ENCODE results near the gene BPIFB3. TPM values are rescaled to one million over a fixed set of nuclear protein-coding genes. Genes with fewer than 3 reads are reported as not detected.

The BPIFB3 gene
- total and polyA plus RNA-seq, 2 of the 13 experiments (the other 11 are each of a cell fraction or from before 2014, with no cell fraction given), result 0.09 TPM; not detected in 1

DNA sequence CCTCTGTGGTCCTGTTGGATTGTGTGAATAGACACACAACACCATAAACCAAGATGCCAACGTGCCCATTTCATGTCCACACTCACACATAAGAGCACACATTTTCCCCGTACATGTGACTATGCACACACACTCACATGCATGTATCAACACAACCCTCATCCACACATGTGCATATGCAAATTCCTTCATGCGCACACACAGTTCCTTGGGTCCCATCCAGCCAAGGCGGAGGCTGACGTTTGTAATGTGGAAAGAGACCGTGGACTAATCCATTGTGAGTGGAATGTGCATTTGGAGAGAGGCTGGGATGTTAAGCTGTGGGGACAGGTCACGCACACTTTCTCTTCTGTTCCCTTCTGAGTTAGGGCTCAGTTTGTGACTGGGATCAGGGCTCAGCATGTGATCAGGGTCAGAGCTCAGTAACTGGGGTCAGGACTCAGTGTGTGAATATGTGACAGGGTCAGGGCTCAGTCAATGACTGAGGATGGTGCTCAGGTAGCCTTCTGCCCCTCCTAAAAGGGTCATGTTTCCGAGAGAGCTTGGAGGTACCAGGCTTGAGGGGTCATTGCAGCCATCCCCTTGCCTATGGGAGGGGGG, 46.8 kb upstream of the BPIFB3 start (continued):
- TF ChIP-seq ZIK1 (CRISPR knock-in tag; IDR thresholded peaks at IDR 0.05; ENCODE audit: borderline replicate concordance, low read depth) (no peak), POLR2G (IDR thresholded peaks at IDR 0.05; ENCODE audit: low read depth, low read length) (no peak), HBP1 (CRISPR knock-in tag; IDR thresholded peaks at IDR 0.05; ENCODE audit: low read depth) (peak; percentile 26), PRMT3 (CRISPR knock-in tag; IDR thresholded peaks at IDR 0.05; ENCODE audit: borderline replicate concordance, low read depth) (no peak), DRAP1 (CRISPR knock-in tag; IDR thresholded peaks at IDR 0.05) (no peak), SIN3A (IDR thresholded peaks at IDR 0.05; ENCODE audit: borderline replicate concordance, low read depth, low read length) (no peak), RBM22 (optimal IDR thresholded peaks at IDR 0.05; ENCODE audit: low read length) (no peak), ZNF652 (CRISPR knock-in tag; IDR thresholded peaks at IDR 0.05; ENCODE audit: borderline replicate concordance, low read depth) (0 out of 2 replicates have a peak, but pooled peaks have one; percentile 34), BCL6 (CRISPR knock-in tag; IDR thresholded peaks at IDR 0.05) (0 out of 2 replicates have a peak, but pooled peaks have one; percentile 10)
- TF ChIP-seq, protein P1, sequence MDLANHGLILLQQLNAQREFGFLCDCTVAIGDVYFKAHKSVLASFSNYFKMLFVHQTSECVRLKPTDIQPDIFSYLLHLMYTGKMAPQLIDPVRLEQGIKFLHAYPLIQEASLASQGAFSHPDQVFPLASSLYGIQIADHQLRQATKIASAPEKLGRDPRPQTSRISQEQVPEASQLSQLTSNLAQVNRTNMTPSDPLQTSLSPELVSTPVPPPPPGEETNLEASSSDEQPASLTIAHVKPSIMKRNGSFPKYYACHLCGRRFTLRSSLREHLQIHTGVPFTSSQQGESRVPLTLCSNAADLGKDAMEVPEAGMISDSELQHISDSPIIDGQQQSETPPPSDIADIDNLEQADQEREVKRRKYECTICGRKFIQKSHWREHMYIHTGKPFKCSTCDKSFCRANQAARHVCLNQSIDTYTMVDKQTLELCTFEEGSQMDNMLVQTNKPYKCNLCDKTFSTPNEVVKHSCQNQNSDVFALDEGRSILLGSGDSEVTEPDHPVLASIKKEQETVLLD (CRISPR knock-in tag; IDR thresholded peaks at IDR 0.05; ENCODE audit: low read depth), result 0 out of 2 replicates have a peak, but pooled peaks have one; percentile 6
- TF ChIP-seq, protein P2, sequence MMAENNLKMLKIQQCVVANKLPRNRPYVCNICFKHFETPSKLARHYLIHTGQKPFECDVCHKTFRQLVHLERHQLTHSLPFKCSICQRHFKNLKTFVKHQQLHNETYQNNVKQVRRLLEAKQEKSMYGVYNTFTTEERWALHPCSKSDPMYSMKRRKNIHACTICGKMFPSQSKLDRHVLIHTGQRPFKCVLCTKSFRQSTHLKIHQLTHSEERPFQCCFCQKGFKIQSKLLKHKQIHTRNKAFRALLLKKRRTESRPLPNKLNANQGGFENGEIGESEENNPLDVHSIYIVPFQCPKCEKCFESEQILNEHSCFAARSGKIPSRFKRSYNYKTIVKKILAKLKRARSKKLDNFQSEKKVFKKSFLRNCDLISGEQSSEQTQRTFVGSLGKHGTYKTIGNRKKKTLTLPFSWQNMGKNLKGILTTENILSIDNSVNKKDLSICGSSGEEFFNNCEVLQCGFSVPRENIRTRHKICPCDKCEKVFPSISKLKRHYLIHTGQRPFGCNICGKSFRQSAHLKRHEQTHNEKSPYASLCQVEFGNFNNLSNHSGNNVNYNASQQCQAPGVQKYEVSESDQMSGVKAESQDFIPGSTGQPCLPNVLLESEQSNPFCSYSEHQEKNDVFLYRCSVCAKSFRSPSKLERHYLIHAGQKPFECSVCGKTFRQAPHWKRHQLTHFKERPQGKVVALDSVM (CRISPR knock-in tag; IDR thresholded peaks at IDR 0.05), result no peak
- TF ChIP-seq, protein P3, sequence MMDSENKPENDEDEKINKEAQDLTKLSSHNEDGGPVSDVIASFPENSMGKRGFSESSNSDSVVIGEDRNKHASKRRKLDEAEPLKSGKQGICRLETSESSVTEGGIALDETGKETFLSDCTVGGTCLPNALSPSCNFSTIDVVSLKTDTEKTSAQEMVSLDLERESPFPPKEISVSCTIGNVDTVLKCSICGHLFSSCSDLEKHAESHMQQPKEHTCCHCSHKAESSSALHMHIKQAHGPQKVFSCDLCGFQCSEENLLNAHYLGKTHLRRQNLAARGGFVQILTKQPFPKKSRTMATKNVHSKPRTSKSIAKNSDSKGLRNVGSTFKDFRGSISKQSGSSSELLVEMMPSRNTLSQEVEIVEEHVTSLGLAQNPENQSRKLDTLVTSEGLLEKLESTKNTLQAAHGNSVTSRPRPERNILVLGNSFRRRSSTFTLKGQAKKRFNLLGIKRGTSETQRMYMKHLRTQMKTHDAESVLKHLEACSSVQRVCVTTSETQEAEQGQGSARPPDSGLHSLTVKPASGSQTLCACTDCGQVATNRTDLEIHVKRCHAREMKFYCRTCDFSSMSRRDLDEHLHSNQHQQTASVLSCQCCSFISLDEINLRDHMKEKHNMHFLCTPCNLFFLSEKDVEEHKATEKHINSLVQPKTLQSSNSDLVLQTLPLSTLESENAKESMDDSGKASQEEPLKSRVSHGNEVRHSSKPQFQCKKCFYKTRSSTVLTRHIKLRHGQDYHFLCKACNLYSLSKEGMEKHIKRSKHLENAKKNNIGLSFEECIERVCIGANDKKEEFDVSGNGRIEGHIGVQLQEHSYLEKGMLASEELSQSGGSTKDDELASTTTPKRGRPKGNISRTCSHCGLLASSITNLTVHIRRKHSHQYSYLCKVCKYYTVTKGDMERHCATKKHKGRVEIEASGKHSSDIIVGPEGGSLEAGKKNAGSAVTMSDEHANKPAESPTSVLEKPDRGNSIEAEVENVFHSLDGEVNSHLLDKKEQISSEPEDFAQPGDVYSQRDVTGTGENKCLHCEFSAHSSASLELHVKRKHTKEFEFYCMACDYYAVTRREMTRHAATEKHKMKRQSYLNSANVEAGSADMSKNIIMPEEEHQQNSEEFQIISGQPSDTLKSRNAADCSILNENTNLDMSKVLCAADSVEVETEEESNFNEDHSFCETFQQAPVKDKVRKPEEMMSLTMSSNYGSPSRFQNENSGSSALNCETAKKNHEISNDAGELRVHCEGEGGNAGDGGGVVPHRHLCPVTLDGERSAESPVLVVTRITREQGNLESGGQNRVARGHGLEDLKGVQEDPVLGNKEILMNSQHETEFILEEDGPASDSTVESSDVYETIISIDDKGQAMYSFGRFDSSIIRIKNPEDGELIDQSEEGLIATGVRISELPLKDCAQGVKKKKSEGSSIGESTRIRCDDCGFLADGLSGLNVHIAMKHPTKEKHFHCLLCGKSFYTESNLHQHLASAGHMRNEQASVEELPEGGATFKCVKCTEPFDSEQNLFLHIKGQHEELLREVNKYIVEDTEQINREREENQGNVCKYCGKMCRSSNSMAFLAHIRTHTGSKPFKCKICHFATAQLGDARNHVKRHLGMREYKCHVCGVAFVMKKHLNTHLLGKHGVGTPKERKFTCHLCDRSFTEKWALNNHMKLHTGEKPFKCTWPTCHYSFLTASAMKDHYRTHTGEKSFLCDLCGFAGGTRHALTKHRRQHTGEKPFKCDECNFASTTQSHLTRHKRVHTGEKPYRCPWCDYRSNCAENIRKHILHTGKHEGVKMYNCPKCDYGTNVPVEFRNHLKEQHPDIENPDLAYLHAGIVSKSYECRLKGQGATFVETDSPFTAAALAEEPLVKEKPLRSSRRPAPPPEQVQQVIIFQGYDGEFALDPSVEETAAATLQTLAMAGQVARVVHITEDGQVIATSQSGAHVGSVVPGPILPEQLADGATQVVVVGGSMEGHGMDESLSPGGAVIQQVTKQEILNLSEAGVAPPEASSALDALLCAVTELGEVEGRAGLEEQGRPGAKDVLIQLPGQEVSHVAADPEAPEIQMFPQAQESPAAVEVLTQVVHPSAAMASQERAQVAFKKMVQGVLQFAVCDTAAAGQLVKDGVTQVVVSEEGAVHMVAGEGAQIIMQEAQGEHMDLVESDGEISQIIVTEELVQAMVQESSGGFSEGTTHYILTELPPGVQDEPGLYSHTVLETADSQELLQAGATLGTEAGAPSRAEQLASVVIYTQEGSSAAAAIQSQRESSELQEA (CRISPR knock-in tag; IDR thresholded peaks at IDR 0.05; ENCODE audit: not compliant biosample characterization), result no peak
